IMR-90 (cell line): ENCODE results near the gene NR0B2. TPM values are rescaled to one million over a fixed set of nuclear protein-coding genes. Genes with fewer than 3 reads are reported as not detected.

ENCODE experiments used
- ATAC-seq: fragments of 200-7000 bp; cut with Tn5 transposase; 2 replicates; pipeline ENCODE4 v1.9.1; 2020; ENCODE audit warnings: low read depth, mild to moderate bottlenecking, moderate library complexity
- BruUV-seq: library from RNA; stranded (reverse); fragments of 400-500 nt; replicated peaks from 2 replicates; lab custom pipeline; 2021; lab: Mats Ljungman, UMichigan
- CTCF ChIA-PET: fragments of 300-600 bp; formaldehyde crosslinking; extraction: SDS; loops from one replicate; lab custom pipeline; 2021; ENCODE audit warnings: antibody characterized with exemption; lab: Yijun Ruan, JAX
- POLR2A ChIA-PET: fragments of 300-600 bp; sonication (Branson Sonifier 250); formaldehyde crosslinking; loops from one replicate; lab custom pipeline; 2022; ENCODE audit warnings: antibody characterized with exemption; ENCODE audit not compliant: unreplicated experiment; lab: Charles Lee
- DNase-seq: peaks from one replicate; pipeline ENCODE4 v3.0.0; 2013
- H2AFZ ChIP-seq: replicated peaks from 2 replicates; pipeline ENCODE3; 2013; ENCODE audit warnings: low read length, mild to moderate bottlenecking; ENCODE audit not compliant: poor library complexity
- H2AK5ac ChIP-seq: 2 replicates; pipeline ENCODE4 v1.6.1; 2013; ENCODE audit warnings: low read depth, low read length, inconsistent platforms
- H2AK9ac ChIP-seq: replicated peaks from 2 replicates; pipeline ENCODE3; 2013; ENCODE audit warnings: mild to moderate bottlenecking, low read depth, low read length, moderate library complexity; ENCODE audit not compliant: poor library complexity
- H2BK120ac ChIP-seq: 2 replicates; pipeline ENCODE4 v1.6.1; 2013; ENCODE audit warnings: low read depth, low read length, inconsistent platforms
- H2BK15ac ChIP-seq: 3 replicates; pipeline ENCODE4 v1.6.1; 2013; ENCODE audit warnings: low read depth, low read length, inconsistent platforms
- H2BK20ac ChIP-seq: 2 replicates; pipeline ENCODE4 v1.6.1; 2013; ENCODE audit warnings: low read depth, mild to moderate bottlenecking, inconsistent platforms, low read length, moderate library complexity
- H2BK5ac ChIP-seq: 2 replicates; pipeline ENCODE4 v1.6.1; 2013; ENCODE audit warnings: mild to moderate bottlenecking, low read depth, low read length, inconsistent platforms; ENCODE audit not compliant: poor library complexity, severe bottlenecking
- H3K14ac ChIP-seq: replicated peaks from 2 replicates; pipeline ENCODE4 v1.6.1; 2013; ENCODE audit warnings: low read depth, low read length, inconsistent platforms
- H3K18ac ChIP-seq: 2 replicates; pipeline ENCODE4 v1.6.1; 2013; ENCODE audit warnings: low read depth, low read length, control low read depth
- H3K23ac ChIP-seq: 2 replicates; pipeline ENCODE4 v1.6.1; 2013; ENCODE audit warnings: low read depth, low read length, inconsistent platforms
- H3K27ac ChIP-seq: 2 replicates; pipeline ENCODE4 v1.5.1; 2013; ENCODE audit warnings: mild to moderate bottlenecking, control low read depth, low read length; ENCODE audit not compliant: insufficient read depth
- H3K27me3 ChIP-seq: 2 replicates; pipeline ENCODE4 v1.6.1; 2013; ENCODE audit warnings: low read length; ENCODE audit not compliant: control insufficient read depth, insufficient read depth
- H3K36me3 ChIP-seq: 2 replicates; pipeline ENCODE4 v1.6.1; 2013; ENCODE audit warnings: low read length, mixed read lengths; ENCODE audit not compliant: control insufficient read depth, insufficient read depth
- H3K4ac ChIP-seq: 2 replicates; pipeline ENCODE4 v1.6.1; 2013; ENCODE audit warnings: low read depth, low read length, inconsistent platforms
- H3K4me1 ChIP-seq: 2 replicates; pipeline ENCODE4 v1.6.1; 2013; ENCODE audit warnings: low read length, mixed read lengths; ENCODE audit not compliant: control insufficient read depth, insufficient read depth
- H3K4me2 ChIP-seq: 2 replicates; pipeline ENCODE4 v1.6.1; 2013; ENCODE audit warnings: low read depth, mild to moderate bottlenecking, control low read depth, low read length, moderate library complexity
- H3K4me3 ChIP-seq: 2 replicates; pipeline ENCODE4 v1.5.1; 2013; ENCODE audit warnings: low read depth, mild to moderate bottlenecking, control low read depth, low read length, moderate library complexity; ENCODE audit not compliant: insufficient read depth
- H3K56ac ChIP-seq: 2 replicates; pipeline ENCODE4 v1.6.1; 2013; ENCODE audit warnings: low read length, inconsistent platforms; ENCODE audit not compliant: insufficient read depth; ENCODE audit errors: extremely low read depth
- H3K79me1 ChIP-seq, 2 experiments: 2 replicates each; pipeline ENCODE4 v1.6.1; 2013; ENCODE audit warnings: low read length in 2 of 2, inconsistent platforms in 1 of 2, low read depth in 1 of 2
- H3K9ac ChIP-seq: 2 replicates; pipeline ENCODE4 v1.6.1; 2013; ENCODE audit warnings: low read depth, low read length, control low read depth
- H3K9me1 ChIP-seq: 2 replicates; pipeline ENCODE4 v1.6.1; 2013; ENCODE audit warnings: low read length, inconsistent platforms; ENCODE audit not compliant: insufficient read depth
- H3K9me3 ChIP-seq: 2 replicates; pipeline ENCODE4 v1.6.1; 2013; ENCODE audit warnings: low read length; ENCODE audit not compliant: control insufficient read depth, insufficient read depth
- H4K20me1 ChIP-seq: 2 replicates; pipeline ENCODE4 v1.6.1; 2013; ENCODE audit warnings: low read length, inconsistent platforms; ENCODE audit not compliant: insufficient read depth
- H4K5ac ChIP-seq: 2 replicates; pipeline ENCODE4 v1.6.1; 2013; ENCODE audit warnings: mild to moderate bottlenecking, low read depth, low read length, control low read depth
- H4K8ac ChIP-seq, 2 experiments: 2 replicates each; pipeline ENCODE4 v1.6.1; 2013; ENCODE audit warnings: low read depth in 2 of 2, low read length in 2 of 2, control low read depth in 1 of 2, inconsistent platforms in 1 of 2
- H4K91ac ChIP-seq: 2 replicates; pipeline ENCODE4 v1.6.1; 2013; ENCODE audit warnings: low read depth, low read length, inconsistent platforms; ENCODE audit not compliant: insufficient read depth
- BHLHE40 ChIP-seq: fragments of 150-350 bp; IDR thresholded peaks from 2 replicates; pipeline ENCODE4 v1.6.1; 2016; ENCODE audit warnings: mild to moderate bottlenecking, low read depth, low read length
- MXI1 ChIP-seq: IDR thresholded peaks from 2 replicates; pipeline ENCODE4 v1.6.1; 2012; ENCODE audit warnings: low read depth, mild to moderate bottlenecking, low read length, moderate library complexity, borderline replicate concordance
- RCOR1 ChIP-seq: IDR thresholded peaks from 2 replicates; pipeline ENCODE4 v1.6.1; 2012; ENCODE audit warnings: mild to moderate bottlenecking, low read length, improper control_type of control experiment; ENCODE audit not compliant: insufficient replicate concordance
- SMC3 ChIP-seq: fragments of 150-350 bp; IDR thresholded peaks from 2 replicates; pipeline ENCODE4 v1.6.1; 2016; ENCODE audit warnings: low read depth, mild to moderate bottlenecking, antibody characterized with exemption, low read length, moderate library complexity
- WGBS, 2 experiments: methylation state at CpG; one replicate each; pipeline versions ENCODE4 v1.1.5 to v1.1.7; 2013; ENCODE audit warnings: missing lambda C conversion rate in 2 of 2; ENCODE audit not compliant: insufficient read length in 1 of 2; ENCODE audit errors: extremely low coverage in 2 of 2; 5-methylcytosine and 5-hydroxymethylcytosine counted together
- dilution Hi-C: fragments of 300-500 bp; cut with HindIII; formaldehyde crosslinking; loops from one replicate; pipeline ENCODE4 v1.14.3; 2018; ENCODE audit warnings: low sequenced_read_pairs; ENCODE audit not compliant: unreplicated experiment
- in situ Hi-C: fragments of 300-500 bp; cut with MboI; formaldehyde crosslinking; loops from 3 replicates; pipeline ENCODE4 v1.14.3; 2019; ENCODE audit warnings: low sequenced_read_pairs, inconsistent platforms, mixed read lengths
- intact Hi-C: fragments of 100-400 bp; cut with micrococcal nuclease; formaldehyde crosslinking; loops from 2 replicates; pipeline ENCODE4 v1.10.0; 2022
- polyA plus RNA-seq, 3 experiments: library from polyadenylated mRNA; depleted of rRNA; stranded (reverse); fragments of >200 nt; gene quantifications; 2 replicates each; pipeline ENCODE4 v1.2.3, GENCODE V29; 2012; ENCODE audit warnings: low replicate concordance in 1 of 3
- total RNA-seq: library from RNA; depleted of rRNA; stranded (reverse); fragments of >200 nt; gene quantifications from 2 replicates; pipeline ENCODE4 v1.2.3, GENCODE V29; 2012
- TF ChIP-seq, protein P1 (sequence below): fragments of 150-350 bp; IDR thresholded peaks from 2 replicates; pipeline ENCODE4 v1.6.1; 2016; ENCODE audit warnings: low read depth, mild to moderate bottlenecking, low read length, moderate library complexity, borderline replicate concordance
- TF ChIP-seq, protein P2 (sequence below): fragments of 150-350 bp; IDR thresholded peaks from 2 replicates; pipeline ENCODE4 v1.6.1; 2017; ENCODE audit warnings: mild to moderate bottlenecking, antibody characterized with exemption, low read length, low read depth

Gene NR0B2
- total and polyA plus RNA-seq, 2 of the 4 experiments (the other 2 are of a cell fraction) = not detected

DNA sequence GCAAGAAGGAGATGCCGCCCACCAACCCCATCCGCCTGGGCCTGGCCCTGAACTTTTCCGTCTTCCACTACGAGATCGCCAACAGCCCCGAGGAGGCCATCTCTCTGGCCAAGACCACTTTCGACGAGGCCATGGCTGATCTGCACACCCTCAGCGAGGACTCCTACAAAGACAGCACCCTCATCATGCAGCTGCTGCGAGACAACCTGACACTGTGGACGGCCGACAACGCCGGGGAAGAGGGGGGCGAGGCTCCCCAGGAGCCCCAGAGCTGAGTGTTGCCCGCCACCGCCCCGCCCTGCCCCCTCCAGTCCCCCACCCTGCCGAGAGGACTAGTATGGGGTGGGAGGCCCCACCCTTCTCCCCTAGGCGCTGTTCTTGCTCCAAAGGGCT is 50.1 kb downstream of the NR0B2 start:
- Histone ChIP-seq H2BK120ac (no peak overlapping the region), H3K56ac (no peak overlapping the region), H4K8ac (peak overlapping the region in 1 of 2 experiments; percentile 70; a peak in 2 of 4 replicates), H3K4ac (peak overlapping the region; percentile 77; the same call in 1 of the 2 replicates), H4K20me1 (no peaks in the 10 kb centered on the region), H2AFZ (peak overlapping the region; percentile 88), H3K27ac (no peak overlapping the region; the same call in 1 of the 2 replicates), H3K9me3 (no peaks in the 10 kb centered on the region), H3K36me3 (no peaks in the 10 kb centered on the region), H3K14ac (peak overlapping the region; percentile 51; the same call in 1 of the 2 replicates), H3K4me3 (no peak overlapping the region), H2BK15ac (no peak overlapping the region), H2AK9ac (peak overlapping the region; percentile 97), H4K5ac (no peak overlapping the region), H3K9me1 (peaks cover 12% of the 10 kb centered on the region), H3K18ac (no peak overlapping the region), H3K79me1 (0 out of 4 replicates have a peak, but pooled peaks cover 0 to 3% of the 10 kb centered on the region in 2 experiments), H3K9ac (no peak overlapping the region), H2BK20ac (no peak overlapping the region), H4K91ac (peak overlapping the region; percentile 80; the same call in 1 of the 2 replicates), H3K4me2 (no peak overlapping the region), H3K23ac (peak overlapping the region; percentile 74; the same call in 1 of the 2 replicates), H2AK5ac (peak overlapping the region; percentile 87), H3K27me3 (no peaks in the 10 kb centered on the region), H2BK5ac (no peak overlapping the region), H3K4me1 (peaks cover 4% of the 10 kb centered on the region)
- WGBS, 2 experiments = 92% methylated on average over 5 of the region's 20 CpGs; no CpG with 5 or more reads in 1 of the 2 experiments
- CTCF ChIA-PET = no interaction called here
- dilution Hi-C loops (no loop called here), in situ Hi-C loops (no loop called here), intact Hi-C loops (loop anchor here (2.0 to 10.0 kb wide), 2 partner anchors 15 to 169 kb away; partner anchors contain the start of gene ARID1A)
- BruUV-seq = no TSS peak
- TF ChIP-seq, protein P1, sequence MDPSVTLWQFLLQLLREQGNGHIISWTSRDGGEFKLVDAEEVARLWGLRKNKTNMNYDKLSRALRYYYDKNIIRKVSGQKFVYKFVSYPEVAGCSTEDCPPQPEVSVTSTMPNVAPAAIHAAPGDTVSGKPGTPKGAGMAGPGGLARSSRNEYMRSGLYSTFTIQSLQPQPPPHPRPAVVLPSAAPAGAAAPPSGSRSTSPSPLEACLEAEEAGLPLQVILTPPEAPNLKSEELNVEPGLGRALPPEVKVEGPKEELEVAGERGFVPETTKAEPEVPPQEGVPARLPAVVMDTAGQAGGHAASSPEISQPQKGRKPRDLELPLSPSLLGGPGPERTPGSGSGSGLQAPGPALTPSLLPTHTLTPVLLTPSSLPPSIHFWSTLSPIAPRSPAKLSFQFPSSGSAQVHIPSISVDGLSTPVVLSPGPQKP = no peak
- TF ChIP-seq RCOR1 (no peak), MXI1 (no peak), BHLHE40 (no peak), SMC3 (no peak)
- TF ChIP-seq, protein P2, sequence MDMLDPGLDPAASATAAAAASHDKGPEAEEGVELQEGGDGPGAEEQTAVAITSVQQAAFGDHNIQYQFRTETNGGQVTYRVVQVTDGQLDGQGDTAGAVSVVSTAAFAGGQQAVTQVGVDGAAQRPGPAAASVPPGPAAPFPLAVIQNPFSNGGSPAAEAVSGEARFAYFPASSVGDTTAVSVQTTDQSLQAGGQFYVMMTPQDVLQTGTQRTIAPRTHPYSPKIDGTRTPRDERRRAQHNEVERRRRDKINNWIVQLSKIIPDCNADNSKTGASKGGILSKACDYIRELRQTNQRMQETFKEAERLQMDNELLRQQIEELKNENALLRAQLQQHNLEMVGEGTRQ = no peak
- DNase-seq (no peak), ATAC-seq (no peak)
- POLR2A ChIA-PET = no interaction called here
